Measurements from ENCODE around the gene CD3E.
"Not testable (repeated sequence)": the region's sequence is repeated elsewhere in the genome, so short reads cannot be mapped to it uniquely, and the experiment has no call there.

Gene CD3E

DNA sequence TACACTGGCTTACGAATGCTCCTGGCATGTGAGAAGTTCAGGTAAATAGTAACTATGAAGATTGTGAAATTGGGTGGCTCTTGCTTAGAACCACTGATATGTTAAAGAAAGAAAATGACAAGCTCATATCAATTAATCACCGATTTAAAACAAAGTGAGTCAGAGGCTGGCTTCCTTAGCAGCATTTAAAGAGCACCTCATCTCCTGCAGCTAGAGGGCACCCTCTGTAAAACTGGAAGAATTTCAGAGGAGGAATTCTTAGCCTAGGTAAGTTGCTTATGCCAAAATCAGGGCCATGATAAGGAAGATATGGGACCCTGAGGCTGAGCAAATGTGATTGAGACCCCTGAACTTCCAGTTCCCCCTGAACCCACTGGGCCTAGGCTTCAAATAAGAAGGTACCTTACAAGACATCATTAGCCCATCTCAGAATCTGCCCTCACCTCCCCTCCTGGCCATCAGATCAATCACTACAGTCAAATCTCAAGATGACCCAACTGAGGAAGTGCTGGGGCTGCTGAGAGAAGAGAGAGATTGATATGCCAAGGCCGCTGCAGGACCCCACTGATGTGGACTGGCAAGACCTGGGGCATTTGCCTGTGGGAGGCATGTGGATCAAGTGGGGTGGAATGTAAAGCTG, 8.6 kb upstream of the CD3E start:
- no peak for DNase-seq (ENCODE audit: extremely low spot score)
- ChIA-PET CTCF (interaction anchor here (0.6 to 1.9 kb wide), 6 partner anchors 11 to 72 kb away, joined by 3 to 5 read pairs (median 4); no protein-coding TSS in a partner anchor), POLR2A (interaction anchor here (0.8 kb wide), 1 partner anchor 16 kb away, joined by 3 read pairs; no protein-coding TSS in a partner anchor)
- TF ChIP-seq HDGF (IDR thresholded peaks at IDR 0.05; ENCODE audit: borderline replicate concordance) (no peak), FOXK2 (IDR thresholded peaks at IDR 0.05) (no peak), ZNF384 (IDR thresholded peaks at IDR 0.05) (no peak), ELF4 (IDR thresholded peaks at IDR 0.05) (no peak), L3MBTL2 (conservative IDR thresholded peaks at IDR 0.05) (no peak), FOXM1 (IDR thresholded peaks at IDR 0.05; ENCODE audit: borderline replicate concordance) (no peak), SUZ12 (IDR thresholded peaks at IDR 0.05) (no peak), TARDBP (IDR thresholded peaks at IDR 0.05) (no peak), FOXA1 (IDR thresholded peaks at IDR 0.05) (no peak), LEF1 (IDR thresholded peaks at IDR 0.05; ENCODE audit: borderline replicate concordance) (no peak), ARNT (IDR thresholded peaks at IDR 0.05) (no peak), CTBP1 (IDR thresholded peaks at IDR 0.05; ENCODE audit: borderline replicate concordance) (no peak), SP1 (IDR thresholded peaks at IDR 0.05) (no peak), NFRKB (IDR thresholded peaks at IDR 0.05) (no peak), BHLHE40 (IDR thresholded peaks at IDR 0.05; ENCODE audit: borderline replicate concordance) (no peak)
- TF ChIP-seq, protein P1, sequence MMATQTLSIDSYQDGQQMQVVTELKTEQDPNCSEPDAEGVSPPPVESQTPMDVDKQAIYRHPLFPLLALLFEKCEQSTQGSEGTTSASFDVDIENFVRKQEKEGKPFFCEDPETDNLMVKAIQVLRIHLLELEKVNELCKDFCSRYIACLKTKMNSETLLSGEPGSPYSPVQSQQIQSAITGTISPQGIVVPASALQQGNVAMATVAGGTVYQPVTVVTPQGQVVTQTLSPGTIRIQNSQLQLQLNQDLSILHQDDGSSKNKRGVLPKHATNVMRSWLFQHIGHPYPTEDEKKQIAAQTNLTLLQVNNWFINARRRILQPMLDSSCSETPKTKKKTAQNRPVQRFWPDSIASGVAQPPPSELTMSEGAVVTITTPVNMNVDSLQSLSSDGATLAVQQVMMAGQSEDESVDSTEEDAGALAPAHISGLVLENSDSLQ (IDR thresholded peaks at IDR 0.05), result no peak

DNA sequence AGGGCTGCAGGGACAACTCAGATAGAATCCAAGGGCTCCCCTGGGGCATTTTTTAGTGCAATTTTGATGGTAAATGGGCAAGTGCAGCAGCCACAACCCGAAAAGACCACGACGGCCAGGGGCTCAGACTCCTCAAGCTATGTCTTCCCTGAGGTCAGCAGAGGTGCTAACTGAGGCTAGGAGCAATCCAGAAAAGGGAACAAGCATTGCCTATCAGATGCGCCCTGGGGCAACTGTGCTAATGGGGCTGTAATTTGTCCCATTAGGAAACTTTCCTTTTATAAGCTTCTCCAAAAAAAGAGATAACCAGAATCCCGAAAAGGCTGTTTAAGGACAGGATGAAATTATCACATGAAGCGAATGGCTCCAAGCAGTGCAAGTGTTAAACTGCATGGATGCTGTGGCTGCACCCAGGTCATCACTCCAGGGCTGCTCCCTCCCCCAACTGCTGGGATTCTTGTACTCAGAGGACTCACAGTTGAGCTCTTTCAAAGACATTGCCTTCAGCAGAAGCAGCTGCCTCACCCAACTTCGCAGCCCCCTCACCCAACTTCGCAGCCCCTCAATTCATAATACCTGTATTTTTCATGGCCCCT, 2.8 kb upstream of the CD3E start:
- POLR2A ChIA-PET, result no interaction called here
- CTCF ChIA-PET, result interaction anchor here (0.6 kb wide), 1 partner anchor 249 kb away, joined by 3 read pairs; no protein-coding TSS in a partner anchor

DNA sequence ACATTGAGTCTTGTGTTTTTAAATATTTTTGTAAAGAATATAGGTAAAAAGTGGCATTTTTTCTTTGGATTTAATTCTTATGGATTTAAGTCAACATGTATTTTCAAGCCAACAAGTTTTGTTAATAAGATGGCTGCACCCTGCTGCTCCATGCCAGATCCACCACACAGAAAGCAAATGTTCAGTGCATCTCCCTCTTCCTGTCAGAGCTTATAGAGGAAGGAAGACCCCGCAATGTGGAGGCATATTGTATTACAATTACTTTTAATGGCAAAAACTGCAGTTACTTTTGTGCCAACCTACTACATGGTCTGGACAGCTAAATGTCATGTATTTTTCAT, 333 bp upstream of the CD3E start:
- TF ChIP-seq HDGF (IDR thresholded peaks at IDR 0.05; ENCODE audit: borderline replicate concordance), result no peak
- no peak for TF ChIP-seq TARDBP (IDR thresholded peaks at IDR 0.05)
- TF ChIP-seq, protein P1 (IDR thresholded peaks at IDR 0.05), result no peak
- no peak for TF ChIP-seq L3MBTL2 (conservative IDR thresholded peaks at IDR 0.05)
- TF ChIP-seq CTBP1 (IDR thresholded peaks at IDR 0.05; ENCODE audit: borderline replicate concordance), result no peak
- TF ChIP-seq SP1 (IDR thresholded peaks at IDR 0.05), result no peak
- TF ChIP-seq ZNF384 (IDR thresholded peaks at IDR 0.05), result no peak
- TF ChIP-seq FOXM1 (IDR thresholded peaks at IDR 0.05; ENCODE audit: borderline replicate concordance), result no peak
- ChIA-PET POLR2A (no interaction called here), CTCF (no interaction called here)
- DNase-seq (ENCODE audit: extremely low spot score), result no peak

More for the DNA sequence above, 2.8 kb upstream of the CD3E start:
- TF ChIP-seq ZNF384 (IDR thresholded peaks at IDR 0.05) (no peak), SP1 (IDR thresholded peaks at IDR 0.05) (no peak), FOXM1 (IDR thresholded peaks at IDR 0.05; ENCODE audit: borderline replicate concordance) (no peak), L3MBTL2 (conservative IDR thresholded peaks at IDR 0.05) (no peak), LEF1 (IDR thresholded peaks at IDR 0.05; ENCODE audit: borderline replicate concordance) (no peak), ARNT (IDR thresholded peaks at IDR 0.05) (no peak), HDGF (IDR thresholded peaks at IDR 0.05; ENCODE audit: borderline replicate concordance) (no peak)
- TF ChIP-seq, protein P1 (IDR thresholded peaks at IDR 0.05), result no peak
- no peak for DNase-seq (ENCODE audit: extremely low spot score)

DNA sequence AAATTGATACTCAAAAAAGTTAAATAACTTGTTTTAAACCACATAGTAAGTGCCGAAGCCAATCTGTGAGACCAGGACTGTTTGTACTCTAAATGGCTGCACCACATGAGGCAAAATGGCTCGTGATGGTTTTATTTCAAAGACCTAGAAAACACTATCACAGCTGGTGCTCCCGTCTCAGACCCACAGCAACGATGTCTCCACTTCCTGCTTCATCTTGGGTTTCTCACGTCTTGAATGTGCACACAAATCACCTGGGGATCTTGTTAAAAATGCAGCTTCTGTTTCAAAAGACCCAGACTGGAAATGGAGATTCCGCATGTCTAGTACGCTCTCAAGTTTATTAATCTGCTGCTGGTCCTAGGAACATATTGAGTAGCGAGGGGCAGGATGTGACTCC, 1.2 kb downstream of the CD3E start:
- CTCF ChIA-PET, result no interaction called here
- no peak for DNase-seq (ENCODE audit: extremely low spot score)
- TF ChIP-seq, protein P1 (IDR thresholded peaks at IDR 0.05), result no peak
- no peak for TF ChIP-seq ARNT (IDR thresholded peaks at IDR 0.05)
- no peak for TF ChIP-seq BHLHE40 (IDR thresholded peaks at IDR 0.05; ENCODE audit: borderline replicate concordance)
- TF ChIP-seq HDGF (IDR thresholded peaks at IDR 0.05; ENCODE audit: borderline replicate concordance), result no peak
- TF ChIP-seq FOXK2 (IDR thresholded peaks at IDR 0.05), result no peak
- TF ChIP-seq SP1 (IDR thresholded peaks at IDR 0.05), result no peak
- TF ChIP-seq FOXA1 (IDR thresholded peaks at IDR 0.05), result no peak
- no peak for TF ChIP-seq CTBP1 (IDR thresholded peaks at IDR 0.05; ENCODE audit: borderline replicate concordance)
- TF ChIP-seq SUZ12 (IDR thresholded peaks at IDR 0.05), result no peak
- no peak for TF ChIP-seq NFRKB (IDR thresholded peaks at IDR 0.05)
- no peak for TF ChIP-seq ELF4 (IDR thresholded peaks at IDR 0.05)
- TF ChIP-seq LEF1 (IDR thresholded peaks at IDR 0.05; ENCODE audit: borderline replicate concordance), result no peak
- TF ChIP-seq L3MBTL2 (conservative IDR thresholded peaks at IDR 0.05), result no peak
- no peak for TF ChIP-seq TARDBP (IDR thresholded peaks at IDR 0.05)
- no peak for TF ChIP-seq FOXM1 (IDR thresholded peaks at IDR 0.05; ENCODE audit: borderline replicate concordance)
- no peak for TF ChIP-seq ZNF384 (IDR thresholded peaks at IDR 0.05)
- POLR2A ChIA-PET, result no interaction called here

DNA sequence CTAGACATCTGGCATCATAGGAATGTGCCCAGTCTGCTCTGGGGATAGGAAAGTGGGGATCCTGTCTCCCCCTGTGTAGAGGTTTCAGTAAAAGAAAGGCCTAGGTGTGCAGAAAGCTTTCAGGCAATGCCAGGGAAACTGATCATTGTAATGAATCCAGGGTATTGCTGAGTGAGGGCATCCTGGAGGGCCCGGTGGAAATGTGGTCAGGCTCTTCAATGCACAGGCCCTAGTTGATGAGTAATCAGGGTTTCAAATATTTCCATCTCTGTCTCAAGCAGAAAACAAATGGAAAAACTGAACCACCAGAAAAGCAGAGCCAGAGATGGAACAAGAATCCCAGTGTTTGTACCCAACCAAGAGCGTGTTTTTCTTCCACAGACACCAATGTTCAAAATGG, 2.0 kb downstream of the CD3E start:
- ChIA-PET POLR2A (no interaction called here), CTCF (no interaction called here)
- no peak for DNase-seq (ENCODE audit: extremely low spot score)
- TF ChIP-seq ELF4 (IDR thresholded peaks at IDR 0.05) (no peak), L3MBTL2 (conservative IDR thresholded peaks at IDR 0.05) (no peak)

DNA sequence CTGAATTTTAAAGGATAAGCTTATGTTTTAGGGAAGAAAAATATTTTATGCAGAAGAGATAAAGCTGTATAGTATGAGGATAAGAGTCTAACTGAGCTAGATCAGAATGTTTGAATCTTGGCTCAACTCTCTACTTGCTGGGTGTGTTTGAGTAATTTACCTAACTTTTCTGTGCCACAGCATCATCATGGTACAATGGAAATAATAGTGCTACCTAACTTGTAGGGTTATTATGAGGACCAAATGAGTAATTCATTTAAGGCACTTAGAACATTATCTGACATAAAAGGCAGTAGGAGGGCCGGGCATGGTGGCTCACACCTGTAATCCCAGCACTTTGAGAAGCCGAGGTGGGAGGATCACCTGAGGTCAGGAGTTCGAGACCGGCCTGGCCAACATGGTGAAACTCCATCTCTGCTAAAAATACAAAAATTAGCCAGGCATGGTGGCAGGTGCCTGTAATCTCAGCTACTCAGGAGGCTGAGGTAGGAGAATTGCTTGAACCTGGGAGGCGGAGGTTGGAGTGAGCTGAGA, 4.5 kb downstream of the CD3E start:
- POLR2A ChIA-PET; DNase-seq (ENCODE audit: extremely low spot score); CTCF ChIA-PET: not testable (repeated sequence)

Measured in HEK293T (cell line).